HepG2 (cell line): Measurements from ENCODE around the gene DPM2. TPM values are rescaled to one million over a fixed set of nuclear protein-coding genes. Genes with fewer than 3 reads are reported as not detected.
A peak's percentile ranks its signal among the peaks of the same experiment; 100 is the strongest.

Experiments
- ERF ChIP-seq: IDR thresholded peaks from 2 replicates; pipeline ENCODE4 v1.6.1; 2018; ENCODE audit warnings: missing biosample characterization, missing genetic modification reagents
- IRF2 ChIP-seq: IDR thresholded peaks from 2 replicates; pipeline ENCODE4 v1.6.1; 2018; ENCODE audit warnings: missing genetic modification reagents, missing compliant biosample characterization
- NAIF1 ChIP-seq: sonication (generic); formaldehyde crosslinking; IDR thresholded peaks from 2 replicates; pipeline ENCODE4 v1.5.0; 2020; ENCODE audit warnings: mild to moderate bottlenecking, missing genetic modification reagents, borderline replicate concordance
- POGZ ChIP-seq: sonication (generic); formaldehyde crosslinking; IDR thresholded peaks from 2 replicates; pipeline ENCODE4 v1.4.0; 2020; ENCODE audit warnings: mild to moderate bottlenecking, missing genetic modification reagents
- ZNF772 ChIP-seq: sonication (generic); formaldehyde crosslinking; IDR thresholded peaks from 2 replicates; pipeline ENCODE4 v1.5.0; 2020; ENCODE audit warnings: mild to moderate bottlenecking, missing genetic modification reagents
- polyA plus RNA-seq, 8 experiments: library from polyadenylated mRNA; depleted of rRNA in 3 of 8; stranded (reverse) in 7 of 8; unstranded in 1 of 8; fragments of >200 nt; fragmentation: Illumina TruSeq in 4 of 8; extraction: Trizol in 4 of 8; gene quantifications; 2 replicates each; pipeline versions ENCODE4 v1.2.1 to v1.2.3, GENCODE V29; 2011 to 2016; ENCODE audit warnings: low read depth in 4 of 8, missing spikeins in 1 of 8, mixed read lengths in 1 of 8; ENCODE audit not compliant: insufficient read depth in 1 of 8
- total RNA-seq, 5 experiments: library from RNA; depleted of rRNA; stranded (reverse); fragments of >200 nt; fragmentation: Illumina TruSeq; extraction: Trizol; gene quantifications; 2 replicates each; pipeline ENCODE4 v1.2.3, GENCODE V29; 2016; ENCODE audit warnings: low read depth in 1 of 5
- TF ChIP-seq, protein P1 (sequence below), 2 experiments: sonication (generic) in 1 of 2; formaldehyde crosslinking in 1 of 2; IDR thresholded peaks; 2 replicates each; pipeline versions ENCODE4 v1.6.1 to v1.9.0; 2014 to 2022; ENCODE audit warnings: antibody characterized with exemption in 1 of 2, borderline replicate concordance in 1 of 2, inconsistent platforms in 1 of 2, low read depth in 1 of 2, missing genetic modification reagents in 1 of 2
- TF ChIP-seq, protein P2 (sequence below): sonication (generic); formaldehyde crosslinking; IDR thresholded peaks from 2 replicates; pipeline ENCODE4 v1.9.0; 2021; ENCODE audit warnings: missing genetic modification reagents, mild to moderate bottlenecking, borderline replicate concordance
- TF ChIP-seq, protein P3 (sequence below): sonication (generic); formaldehyde crosslinking; IDR thresholded peaks from 2 replicates; pipeline ENCODE4; 2020; ENCODE audit warnings: missing genetic modification reagents, mild to moderate bottlenecking, borderline replicate concordance
- TF ChIP-seq, protein P4 (sequence below): sonication (generic); formaldehyde crosslinking; conservative IDR thresholded peaks from 2 replicates; pipeline ENCODE4 v1.4.0; 2020; ENCODE audit warnings: missing genetic modification reagents
- TF ChIP-seq, protein P5 (sequence below): sonication (generic); formaldehyde crosslinking; IDR thresholded peaks from 2 replicates; pipeline ENCODE4 v1.5.0; 2020; ENCODE audit warnings: mild to moderate bottlenecking, low read depth, missing genetic modification reagents, borderline replicate concordance
- TF ChIP-seq, protein P6 (sequence below): sonication (generic); formaldehyde crosslinking; IDR thresholded peaks from 2 replicates; pipeline ENCODE4 v1.8.1; 2023; ENCODE audit warnings: mild to moderate bottlenecking, missing genetic modification reagents
- TF ChIP-seq, protein P7 (sequence below): sonication (generic); formaldehyde crosslinking; IDR thresholded peaks from 2 replicates; pipeline ENCODE4 v1.5.0; 2020; ENCODE audit warnings: missing genetic modification reagents

DPM2 gene
- total and polyA plus RNA-seq, 2 of the 13 experiments (the other 11 are each of a cell fraction or from before 2014, with no cell fraction given): 24.8 to 35.3 TPM

DNA sequence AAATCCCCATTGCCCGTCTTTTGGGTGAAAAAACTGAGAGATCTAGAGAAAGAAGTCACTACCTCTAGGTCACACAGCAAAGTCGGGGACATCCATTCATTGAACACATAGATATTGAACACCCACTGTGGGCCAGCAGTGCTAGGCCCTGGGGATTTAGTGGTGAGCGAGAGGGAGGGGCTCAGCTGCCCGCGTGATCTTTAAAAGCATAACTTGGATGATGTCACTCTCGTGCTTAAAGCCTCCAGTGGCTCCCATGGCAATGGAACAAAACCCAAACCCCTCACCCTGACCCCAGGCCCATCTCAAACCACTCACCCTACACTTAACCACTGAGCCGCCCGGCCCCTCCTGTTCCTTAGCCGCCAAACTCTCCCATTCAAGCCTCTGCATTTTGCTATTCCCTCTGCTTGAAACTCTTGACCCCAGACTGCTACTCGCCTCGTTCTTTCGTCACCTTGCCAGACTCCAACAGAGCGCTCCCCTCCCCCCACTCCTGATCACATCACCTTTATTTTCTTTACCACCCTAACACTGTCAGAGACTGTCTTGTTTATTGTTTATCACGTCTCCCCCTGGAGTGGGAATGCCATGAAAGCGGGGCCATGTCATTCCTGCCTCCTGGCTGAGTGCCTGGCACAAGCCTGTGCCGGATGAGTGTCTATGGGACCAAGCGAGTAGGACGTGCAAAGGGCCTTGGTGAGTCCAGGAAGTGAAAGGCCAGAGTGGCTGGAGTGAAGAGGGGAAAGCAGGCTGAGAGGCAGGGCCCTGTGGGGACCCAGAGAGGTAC lies 6.4 kb downstream of the DPM2 start (continued):
- TF ChIP-seq, protein P1, sequence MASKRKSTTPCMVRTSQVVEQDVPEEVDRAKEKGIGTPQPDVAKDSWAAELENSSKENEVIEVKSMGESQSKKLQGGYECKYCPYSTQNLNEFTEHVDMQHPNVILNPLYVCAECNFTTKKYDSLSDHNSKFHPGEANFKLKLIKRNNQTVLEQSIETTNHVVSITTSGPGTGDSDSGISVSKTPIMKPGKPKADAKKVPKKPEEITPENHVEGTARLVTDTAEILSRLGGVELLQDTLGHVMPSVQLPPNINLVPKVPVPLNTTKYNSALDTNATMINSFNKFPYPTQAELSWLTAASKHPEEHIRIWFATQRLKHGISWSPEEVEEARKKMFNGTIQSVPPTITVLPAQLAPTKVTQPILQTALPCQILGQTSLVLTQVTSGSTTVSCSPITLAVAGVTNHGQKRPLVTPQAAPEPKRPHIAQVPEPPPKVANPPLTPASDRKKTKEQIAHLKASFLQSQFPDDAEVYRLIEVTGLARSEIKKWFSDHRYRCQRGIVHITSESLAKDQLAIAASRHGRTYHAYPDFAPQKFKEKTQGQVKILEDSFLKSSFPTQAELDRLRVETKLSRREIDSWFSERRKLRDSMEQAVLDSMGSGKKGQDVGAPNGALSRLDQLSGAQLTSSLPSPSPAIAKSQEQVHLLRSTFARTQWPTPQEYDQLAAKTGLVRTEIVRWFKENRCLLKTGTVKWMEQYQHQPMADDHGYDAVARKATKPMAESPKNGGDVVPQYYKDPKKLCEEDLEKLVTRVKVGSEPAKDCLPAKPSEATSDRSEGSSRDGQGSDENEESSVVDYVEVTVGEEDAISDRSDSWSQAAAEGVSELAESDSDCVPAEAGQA (IDR thresholded peaks at IDR 0.05; ENCODE audit: low read depth): no peak
- TF ChIP-seq, protein P1 (CRISPR knock-in tag; IDR thresholded peaks at IDR 0.05; ENCODE audit: borderline replicate concordance): no peak
- no peak; the same call in 1 of the 2 replicates for TF ChIP-seq IRF2 (CRISPR knock-in tag)
- TF ChIP-seq, protein P2, sequence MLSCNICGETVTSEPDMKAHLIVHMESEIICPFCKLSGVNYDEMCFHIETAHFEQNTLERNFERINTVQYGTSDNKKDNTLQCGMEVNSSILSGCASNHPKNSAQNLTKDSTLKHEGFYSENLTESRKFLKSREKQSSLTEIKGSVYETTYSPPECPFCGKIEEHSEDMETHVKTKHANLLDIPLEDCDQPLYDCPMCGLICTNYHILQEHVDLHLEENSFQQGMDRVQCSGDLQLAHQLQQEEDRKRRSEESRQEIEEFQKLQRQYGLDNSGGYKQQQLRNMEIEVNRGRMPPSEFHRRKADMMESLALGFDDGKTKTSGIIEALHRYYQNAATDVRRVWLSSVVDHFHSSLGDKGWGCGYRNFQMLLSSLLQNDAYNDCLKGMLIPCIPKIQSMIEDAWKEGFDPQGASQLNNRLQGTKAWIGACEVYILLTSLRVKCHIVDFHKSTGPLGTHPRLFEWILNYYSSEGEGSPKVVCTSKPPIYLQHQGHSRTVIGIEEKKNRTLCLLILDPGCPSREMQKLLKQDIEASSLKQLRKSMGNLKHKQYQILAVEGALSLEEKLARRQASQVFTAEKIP (CRISPR knock-in tag): peak; percentile 61; the same call in 1 of the 2 replicates
- TF ChIP-seq, protein P3, sequence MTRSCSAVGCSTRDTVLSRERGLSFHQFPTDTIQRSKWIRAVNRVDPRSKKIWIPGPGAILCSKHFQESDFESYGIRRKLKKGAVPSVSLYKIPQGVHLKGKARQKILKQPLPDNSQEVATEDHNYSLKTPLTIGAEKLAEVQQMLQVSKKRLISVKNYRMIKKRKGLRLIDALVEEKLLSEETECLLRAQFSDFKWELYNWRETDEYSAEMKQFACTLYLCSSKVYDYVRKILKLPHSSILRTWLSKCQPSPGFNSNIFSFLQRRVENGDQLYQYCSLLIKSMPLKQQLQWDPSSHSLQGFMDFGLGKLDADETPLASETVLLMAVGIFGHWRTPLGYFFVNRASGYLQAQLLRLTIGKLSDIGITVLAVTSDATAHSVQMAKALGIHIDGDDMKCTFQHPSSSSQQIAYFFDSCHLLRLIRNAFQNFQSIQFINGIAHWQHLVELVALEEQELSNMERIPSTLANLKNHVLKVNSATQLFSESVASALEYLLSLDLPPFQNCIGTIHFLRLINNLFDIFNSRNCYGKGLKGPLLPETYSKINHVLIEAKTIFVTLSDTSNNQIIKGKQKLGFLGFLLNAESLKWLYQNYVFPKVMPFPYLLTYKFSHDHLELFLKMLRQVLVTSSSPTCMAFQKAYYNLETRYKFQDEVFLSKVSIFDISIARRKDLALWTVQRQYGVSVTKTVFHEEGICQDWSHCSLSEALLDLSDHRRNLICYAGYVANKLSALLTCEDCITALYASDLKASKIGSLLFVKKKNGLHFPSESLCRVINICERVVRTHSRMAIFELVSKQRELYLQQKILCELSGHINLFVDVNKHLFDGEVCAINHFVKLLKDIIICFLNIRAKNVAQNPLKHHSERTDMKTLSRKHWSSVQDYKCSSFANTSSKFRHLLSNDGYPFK: no peak
- TF ChIP-seq POGZ (CRISPR knock-in tag): no peak
- no peak for TF ChIP-seq ERF (CRISPR knock-in tag)
- TF ChIP-seq ZNF772 (CRISPR knock-in tag): no peak
- TF ChIP-seq, protein P4, sequence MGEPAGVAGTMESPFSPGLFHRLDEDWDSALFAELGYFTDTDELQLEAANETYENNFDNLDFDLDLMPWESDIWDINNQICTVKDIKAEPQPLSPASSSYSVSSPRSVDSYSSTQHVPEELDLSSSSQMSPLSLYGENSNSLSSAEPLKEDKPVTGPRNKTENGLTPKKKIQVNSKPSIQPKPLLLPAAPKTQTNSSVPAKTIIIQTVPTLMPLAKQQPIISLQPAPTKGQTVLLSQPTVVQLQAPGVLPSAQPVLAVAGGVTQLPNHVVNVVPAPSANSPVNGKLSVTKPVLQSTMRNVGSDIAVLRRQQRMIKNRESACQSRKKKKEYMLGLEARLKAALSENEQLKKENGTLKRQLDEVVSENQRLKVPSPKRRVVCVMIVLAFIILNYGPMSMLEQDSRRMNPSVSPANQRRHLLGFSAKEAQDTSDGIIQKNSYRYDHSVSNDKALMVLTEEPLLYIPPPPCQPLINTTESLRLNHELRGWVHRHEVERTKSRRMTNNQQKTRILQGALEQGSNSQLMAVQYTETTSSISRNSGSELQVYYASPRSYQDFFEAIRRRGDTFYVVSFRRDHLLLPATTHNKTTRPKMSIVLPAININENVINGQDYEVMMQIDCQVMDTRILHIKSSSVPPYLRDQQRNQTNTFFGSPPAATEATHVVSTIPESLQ: no peak
- TF ChIP-seq, protein P5, sequence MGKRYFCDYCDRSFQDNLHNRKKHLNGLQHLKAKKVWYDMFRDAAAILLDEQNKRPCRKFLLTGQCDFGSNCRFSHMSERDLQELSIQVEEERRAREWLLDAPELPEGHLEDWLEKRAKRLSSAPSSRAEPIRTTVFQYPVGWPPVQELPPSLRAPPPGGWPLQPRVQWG (CRISPR knock-in tag): no peak
- TF ChIP-seq, protein P6, sequence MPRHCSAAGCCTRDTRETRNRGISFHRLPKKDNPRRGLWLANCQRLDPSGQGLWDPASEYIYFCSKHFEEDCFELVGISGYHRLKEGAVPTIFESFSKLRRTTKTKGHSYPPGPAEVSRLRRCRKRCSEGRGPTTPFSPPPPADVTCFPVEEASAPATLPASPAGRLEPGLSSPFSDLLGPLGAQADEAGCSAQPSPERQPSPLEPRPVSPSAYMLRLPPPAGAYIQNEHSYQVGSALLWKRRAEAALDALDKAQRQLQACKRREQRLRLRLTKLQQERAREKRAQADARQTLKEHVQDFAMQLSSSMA: 0 out of 2 replicates have a peak, but pooled peaks have one; percentile 74
- TF ChIP-seq NAIF1 (CRISPR knock-in tag): no peak
- TF ChIP-seq, protein P7, sequence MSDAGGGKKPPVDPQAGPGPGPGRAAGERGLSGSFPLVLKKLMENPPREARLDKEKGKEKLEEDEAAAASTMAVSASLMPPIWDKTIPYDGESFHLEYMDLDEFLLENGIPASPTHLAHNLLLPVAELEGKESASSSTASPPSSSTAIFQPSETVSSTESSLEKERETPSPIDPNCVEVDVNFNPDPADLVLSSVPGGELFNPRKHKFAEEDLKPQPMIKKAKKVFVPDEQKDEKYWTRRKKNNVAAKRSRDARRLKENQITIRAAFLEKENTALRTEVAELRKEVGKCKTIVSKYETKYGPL (CRISPR knock-in tag): no peak
